K562 (cell line): ENCODE results near the gene MYO10. TPM values are rescaled to one million over a fixed set of nuclear protein-coding genes. Genes with fewer than 3 reads are reported as not detected.

Experiments used
- ATAC-seq: fragments of 200-7000 bp; cut with Tn5 transposase; 3 replicates; pipeline ENCODE4 v1.9.1; 2020; ENCODE audit warnings: moderate library complexity
- BruUV-seq: library from RNA; stranded (reverse); fragments of 400-500 nt; replicated peaks from 2 replicates; lab custom pipeline; 2021; lab: Mats Ljungman, UMichigan
- CTCF ChIA-PET: fragments of 300-600 bp; formaldehyde crosslinking; extraction: SDS; loops from one replicate; lab custom pipeline; 2021; ENCODE audit warnings: low intra/inter-chr PET ratio; lab: Yijun Ruan, JAX
- POLR2A ChIA-PET: fragments of 300-600, 350-650 bp; sonication (Branson Sonifier 250); formaldehyde crosslinking; extraction: SDS; loops from one replicate; lab custom pipeline; 2021; ENCODE audit warnings: antibody characterized with exemption, inconsistent platforms; lab: Yijun Ruan, JAX
- DNase-seq, 4 experiments: peaks; one replicate each; pipeline versions ENCODE4 v3.0.0 to v3.0.0-alpha.2; 2011 to 2018; ENCODE audit warnings: low spot score in 3 of 4, mixed read lengths in 3 of 4; ENCODE audit errors: extremely low read depth in 1 of 4
- FAIRE-seq: peaks from 2 replicates; lab custom pipeline; 2011; peaks lifted over from hg19 to GRCh38; lab: Jason Lieb, UNC
- H2AFZ ChIP-seq: 2 replicates; pipeline ENCODE4 v1.6.0; 2011; ENCODE audit warnings: low read depth, low read length, control low read depth, inconsistent platforms
- H3K27ac ChIP-seq: fragments of 200-600 bp; 3 replicates; pipeline ENCODE4 v1.8.0; 2011; ENCODE audit warnings: low read depth, mild to moderate bottlenecking, control low read depth, inconsistent platforms, low read length, moderate library complexity, mixed read lengths; ENCODE audit errors: extremely low read depth
- H3K27me3 ChIP-seq, 2 experiments: fragments of 300-600 bp in 1 of 2; 2 replicates in 1 of 2; 3 replicates in 1 of 2; pipeline versions ENCODE4 v1.6.0 to v1.8.0; 2011; ENCODE audit warnings: inconsistent platforms in 2 of 2, low read length in 2 of 2, mild to moderate bottlenecking in 1 of 2, mixed read lengths in 1 of 2, moderate library complexity in 1 of 2; ENCODE audit not compliant: control insufficient read depth in 2 of 2, insufficient read depth in 2 of 2
- H3K36me3 ChIP-seq: fragments of 300-600 bp; 3 replicates; pipeline ENCODE4 v1.8.0; 2011; ENCODE audit warnings: mild to moderate bottlenecking, low read length, inconsistent platforms; ENCODE audit not compliant: control insufficient read depth, insufficient read depth
- H3K4me1 ChIP-seq, 2 experiments: fragments of 200-600 bp in 1 of 2; replicated peaks in 1 of 2; 2 replicates in 1 of 2; 3 replicates in 1 of 2; pipeline versions ENCODE4 v1.5.1 to v1.8.0; 2011; ENCODE audit warnings: inconsistent platforms in 2 of 2, low read length in 2 of 2, mild to moderate bottlenecking in 1 of 2, mixed read lengths in 1 of 2, moderate library complexity in 1 of 2; ENCODE audit not compliant: control insufficient read depth in 2 of 2, insufficient read depth in 2 of 2
- H3K4me2 ChIP-seq: 2 replicates; pipeline ENCODE4 v1.6.1; 2011; ENCODE audit warnings: low read length, control low read depth, inconsistent platforms, mixed read lengths; ENCODE audit not compliant: insufficient read depth
- H3K4me3 ChIP-seq: fragments of 200-600 bp; sonication (generic), shearing (Covaris generic); 2 replicates; pipeline ENCODE4 v1.5.1; 2016; ENCODE audit warnings: control low read depth, inconsistent platforms
- H3K79me2 ChIP-seq: fragments of 200-600 bp; 3 replicates; pipeline ENCODE4 v1.8.0; 2011; ENCODE audit warnings: low read length, inconsistent platforms; ENCODE audit not compliant: control insufficient read depth, insufficient read depth
- H3K9ac ChIP-seq, 2 experiments: 2 replicates each; pipeline versions ENCODE4 v1.6.0 to v1.6.1; 2011; ENCODE audit warnings: low read depth in 2 of 2, low read length in 2 of 2, control low read depth in 1 of 2, inconsistent platforms in 1 of 2, mild to moderate bottlenecking in 1 of 2, mixed read lengths in 1 of 2; ENCODE audit not compliant: insufficient read depth in 1 of 2
- H3K9me1 ChIP-seq: one replicate; pipeline ENCODE4 v1.6.0; 2011; ENCODE audit warnings: inconsistent platforms, mild to moderate bottlenecking, low read length, moderate library complexity; ENCODE audit not compliant: control insufficient read depth, insufficient read depth
- H3K9me3 ChIP-seq: replicated peaks from 2 replicates; pipeline ENCODE4 v1.5.1; 2011; ENCODE audit warnings: low read depth, low read length, inconsistent platforms; ENCODE audit not compliant: control insufficient read depth, insufficient read depth
- H4K20me1 ChIP-seq: replicated peaks from 2 replicates; pipeline ENCODE4 v1.6.1; 2011; ENCODE audit warnings: low read length, inconsistent platforms, mixed read lengths; ENCODE audit not compliant: control insufficient read depth, insufficient read depth
- ATF1 ChIP-seq, 2 experiments: fragments of 450-650 bp in 1 of 2; IDR thresholded peaks; 2 replicates each; pipeline ENCODE4 v1.6.1; 2016; ENCODE audit warnings: missing compliant biosample characterization in 1 of 2, missing genetic modification characterization in 1 of 2
- EP400 ChIP-seq: fragments of 450-650 bp; IDR thresholded peaks from 2 replicates; pipeline ENCODE4 v1.6.1; 2017; ENCODE audit warnings: antibody characterized with exemption, mild to moderate bottlenecking, moderate library complexity
- ETV6 ChIP-seq, 3 experiments: fragments of 150-350 bp in 1 of 3; sonication (generic) in 1 of 3; formaldehyde crosslinking in 1 of 3; IDR thresholded peaks; 2 replicates each; pipeline versions ENCODE4 v1.6.1 to v1.8.0; 2014 to 2022; ENCODE audit warnings: borderline replicate concordance in 2 of 3, low read depth in 2 of 3, antibody characterized with exemption in 1 of 3, low read length in 1 of 3, mild to moderate bottlenecking in 1 of 3, missing genetic modification reagents in 1 of 3
- FOXO4 ChIP-seq: fragments of 450-650 bp; formaldehyde crosslinking; IDR thresholded peaks from 2 replicates; pipeline ENCODE4 v1.4.0; 2020; ENCODE audit warnings: mild to moderate bottlenecking, moderate library complexity
- KAT2B ChIP-seq: IDR thresholded peaks from one replicate; pipeline ENCODE4 v1.6.1; 2012; ENCODE audit warnings: low read depth, mild to moderate bottlenecking, control low read depth, inconsistent platforms, low read length, moderate library complexity
- NFE2 ChIP-seq: IDR thresholded peaks from 2 replicates; pipeline ENCODE4 v1.6.1; 2014; ENCODE audit warnings: antibody characterized with exemption, low read depth
- NFYB ChIP-seq: IDR thresholded peaks from 2 replicates; pipeline ENCODE4 v1.6.1; 2011; ENCODE audit warnings: mild to moderate bottlenecking, moderate library complexity; ENCODE audit not compliant: insufficient read length; ENCODE audit errors: extremely low read depth
- SAFB ChIP-seq: fragments of 200-400 bp; formaldehyde crosslinking; IDR thresholded peaks from 2 replicates; pipeline ENCODE4 v1.6.1; 2017; ENCODE audit warnings: low read depth, low read length, borderline replicate concordance
- ZC3H8 ChIP-seq: fragments of 450-650 bp; IDR thresholded peaks from 2 replicates; pipeline ENCODE4 v1.6.1; 2017
- ZNF146 ChIP-seq: IDR thresholded peaks from one replicate; pipeline ENCODE4 v1.6.1; 2018; ENCODE audit warnings: missing compliant biosample characterization; ENCODE audit not compliant: unreplicated experiment
- ZNF57 ChIP-seq: fragments of 450-650 bp; formaldehyde crosslinking; IDR thresholded peaks from 2 replicates; pipeline ENCODE4 v1.4.0; 2020; ENCODE audit warnings: mild to moderate bottlenecking, moderate library complexity
- ZNF699 ChIP-seq: fragments of 250-450 bp; sonication (Bioruptor Pico); IDR thresholded peaks from 2 replicates; pipeline ENCODE4 v1.8.0; 2021; ENCODE audit warnings: mild to moderate bottlenecking, moderate library complexity; ENCODE audit not compliant: insufficient replicate concordance
- ZNF830 ChIP-seq: fragments of 250-450 bp; sonication (Bioruptor Pico); IDR thresholded peaks from 2 replicates; pipeline ENCODE4 v1.5.0; 2021; ENCODE audit warnings: mild to moderate bottlenecking
- WGBS: fragments of 100-300 bp; shearing (Covaris generic); methylation state at CpG from one replicate; pipeline ENCODE4 v1.1.6; 2016; ENCODE audit warnings: low coverage, mixed read lengths; ENCODE audit not compliant: insufficient coverage; ENCODE audit errors: missing lambda C conversion rate; 5-methylcytosine and 5-hydroxymethylcytosine counted together
- in situ Hi-C: fragments of 300-500 bp; cut with MboI; formaldehyde crosslinking; loops from 4 replicates; pipeline ENCODE4 v1.15.0; 2018; ENCODE audit warnings: inconsistent platforms, mixed read lengths
- intact Hi-C: fragments of 100-400 bp; cut with micrococcal nuclease; formaldehyde crosslinking; loops from 2 replicates; pipeline ENCODE4 v1.14.2; 2022
- polyA plus RNA-seq, 8 experiments: library from polyadenylated mRNA; depleted of rRNA in 4 of 8; stranded (reverse) in 5 of 8; unstranded in 3 of 8; fragments of >200 nt; fragmentation: Nextera tagmentation in 2 of 8; fragmentation: Illumina TruSeq in 1 of 8; extraction: Ambion mirVana in 2 of 8; extraction: Trizol in 1 of 8; gene quantifications; 2 replicates each; pipeline versions ENCODE4 v1.2.1 to v1.2.3, GENCODE V29; 2011 to 2014; ENCODE audit warnings: inconsistent platforms in 1 of 8, missing spikeins in 1 of 8
- total RNA-seq, 7 experiments: library from RNA; depleted of rRNA in 6 of 7; stranded (reverse); fragments of >200 nt in 6 of 7; fragmentation: Illumina TruSeq in 2 of 7; extraction: Trizol in 2 of 7; gene quantifications; 2 replicates each; pipeline versions ENCODE4 v1.2.1 to v1.2.3, GENCODE V29; 2011 to 2021; ENCODE audit warnings: low replicate concordance in 1 of 7
- TF ChIP-seq, protein P1 (sequence below): fragments of 450-650 bp; conservative IDR thresholded peaks from 2 replicates; pipeline ENCODE4 v1.6.1; 2016; ENCODE audit warnings: missing genetic modification characterization, low read depth, mild to moderate bottlenecking, control low read depth, missing compliant biosample characterization
- TF ChIP-seq, protein P2 (sequence below): fragments of 250-450 bp; sonication (Bioruptor Pico); IDR thresholded peaks from 2 replicates; pipeline ENCODE4 v1.5.0; 2020; ENCODE audit warnings: mild to moderate bottlenecking

Gene MYO10
- total and polyA plus RNA-seq, 9 of the 15 experiments (the other 6 are each of a cell fraction or from before 2014, with no cell fraction given), result 0.04 to 0.24 TPM; not detected in 7

DNA sequence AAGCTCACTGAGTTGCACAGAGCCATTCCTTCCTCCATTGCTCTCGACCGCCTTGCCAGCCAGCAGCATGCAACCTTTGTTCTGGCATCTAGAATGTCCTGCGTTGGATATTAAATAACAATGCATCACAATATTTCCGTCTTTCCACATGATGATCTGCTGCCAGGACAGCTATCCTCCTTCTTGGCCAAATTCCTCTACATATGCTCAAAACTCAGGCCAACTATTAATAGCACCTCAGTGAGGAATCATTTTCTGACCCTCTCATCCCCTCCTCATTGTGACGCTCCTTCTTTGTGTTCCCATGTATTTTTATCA is 128.6 kb downstream of the MYO10 start (continued):
- TF ChIP-seq ZNF699 (CRISPR knock-in tag), result no peak

DNA sequence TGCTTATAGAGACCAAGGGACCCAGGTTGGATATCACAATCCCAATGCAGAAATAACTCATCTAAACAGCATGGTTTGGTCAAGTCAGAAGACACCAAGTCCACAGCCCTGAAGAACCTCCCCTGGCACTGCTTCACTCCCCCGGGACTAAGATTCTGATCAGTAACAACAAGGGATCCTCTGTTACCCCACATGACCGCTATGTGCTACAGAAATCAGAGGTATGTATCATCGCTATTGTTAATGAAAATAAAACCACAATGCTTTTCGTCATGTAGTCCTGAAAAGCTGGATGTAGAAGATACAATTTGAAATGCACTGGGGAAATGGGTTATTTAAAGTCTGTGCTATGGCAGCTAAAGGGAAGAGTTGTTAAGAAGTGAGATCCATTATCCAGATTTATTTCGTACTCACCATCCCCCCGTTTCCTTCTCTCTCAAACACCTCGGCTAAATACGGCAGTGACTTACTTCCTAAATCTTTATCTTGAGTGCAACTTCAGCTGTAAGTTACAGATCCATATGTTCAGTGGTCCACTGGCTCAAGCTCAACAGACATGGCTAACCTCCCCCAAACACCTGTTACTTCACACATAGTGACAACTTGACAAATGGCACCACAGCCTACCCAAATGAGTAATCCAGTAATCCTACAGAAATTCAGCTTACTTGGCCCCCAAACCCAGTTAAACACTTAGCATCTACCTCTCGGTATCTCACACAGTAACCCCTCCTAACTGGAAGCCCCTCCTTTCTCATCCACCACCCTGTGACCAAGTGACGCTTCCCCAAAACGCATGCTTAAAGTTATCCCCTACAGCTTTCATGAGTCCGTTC is 129.2 kb downstream of the MYO10 start:
- Histone ChIP-seq H2AFZ (no peak overlapping the region), H3K4me2 (no peak overlapping the region), H3K4me3 (no peak overlapping the region), H3K36me3 (no peaks in the 10 kb centered on the region), H3K4me1 (no peaks in the 10 kb centered on the region), H3K9me3 (no peaks in the 10 kb centered on the region), H4K20me1 (no peaks in the 10 kb centered on the region), H3K79me2 (no peaks in the 10 kb centered on the region), H3K9me1 (no peaks in the 10 kb centered on the region), H3K27me3 (peaks cover 8 to 33% of the 10 kb centered on the region in 2 experiments; a peak in 4 of 5 replicates), H3K27ac (no peak overlapping the region), H3K9ac (no peak overlapping the region)
- no TSS peak for BruUV-seq
- no peak for ATAC-seq
- no peak for FAIRE-seq
- CTCF ChIA-PET, result no interaction called here
- in situ Hi-C loops, result no loop called here
- no peak for DNase-seq
- WGBS, result 0% methylated on average over 12 of the region's 12 CpGs
- intact Hi-C loops, result no loop called here
- POLR2A ChIA-PET, result interaction anchor here (1.0 kb wide), 1 partner anchor 262 kb away, joined by 3 read pairs; no protein-coding TSS in a partner anchor
- TF ChIP-seq, protein P1, sequence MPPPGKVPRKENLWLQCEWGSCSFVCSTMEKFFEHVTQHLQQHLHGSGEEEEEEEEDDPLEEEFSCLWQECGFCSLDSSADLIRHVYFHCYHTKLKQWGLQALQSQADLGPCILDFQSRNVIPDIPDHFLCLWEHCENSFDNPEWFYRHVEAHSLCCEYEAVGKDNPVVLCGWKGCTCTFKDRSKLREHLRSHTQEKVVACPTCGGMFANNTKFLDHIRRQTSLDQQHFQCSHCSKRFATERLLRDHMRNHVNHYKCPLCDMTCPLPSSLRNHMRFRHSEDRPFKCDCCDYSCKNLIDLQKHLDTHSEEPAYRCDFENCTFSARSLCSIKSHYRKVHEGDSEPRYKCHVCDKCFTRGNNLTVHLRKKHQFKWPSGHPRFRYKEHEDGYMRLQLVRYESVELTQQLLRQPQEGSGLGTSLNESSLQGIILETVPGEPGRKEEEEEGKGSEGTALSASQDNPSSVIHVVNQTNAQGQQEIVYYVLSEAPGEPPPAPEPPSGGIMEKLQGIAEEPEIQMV (tag), result no peak
- no peak for TF ChIP-seq NFYB
- TF ChIP-seq ZNF146 (CRISPR knock-in tag), result no peak
- TF ChIP-seq, protein P2, sequence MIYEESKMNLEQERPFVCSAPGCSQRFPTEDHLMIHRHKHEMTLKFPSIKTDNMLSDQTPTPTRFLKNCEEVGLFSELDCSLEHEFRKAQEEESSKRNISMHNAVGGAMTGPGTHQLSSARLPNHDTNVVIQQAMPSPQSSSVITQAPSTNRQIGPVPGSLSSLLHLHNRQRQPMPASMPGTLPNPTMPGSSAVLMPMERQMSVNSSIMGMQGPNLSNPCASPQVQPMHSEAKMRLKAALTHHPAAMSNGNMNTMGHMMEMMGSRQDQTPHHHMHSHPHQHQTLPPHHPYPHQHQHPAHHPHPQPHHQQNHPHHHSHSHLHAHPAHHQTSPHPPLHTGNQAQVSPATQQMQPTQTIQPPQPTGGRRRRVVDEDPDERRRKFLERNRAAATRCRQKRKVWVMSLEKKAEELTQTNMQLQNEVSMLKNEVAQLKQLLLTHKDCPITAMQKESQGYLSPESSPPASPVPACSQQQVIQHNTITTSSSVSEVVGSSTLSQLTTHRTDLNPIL (CRISPR knock-in tag), result no peak
- no peak for TF ChIP-seq ZNF830 (CRISPR knock-in tag)
- no peak for TF ChIP-seq KAT2B
- TF ChIP-seq ATF1 (CRISPR knock-in tag; IDR thresholded peaks at IDR 0.05), result no peak
- TF ChIP-seq ATF1 (tag; IDR thresholded peaks at IDR 0.05), result no peak
- no peak for TF ChIP-seq SAFB
- TF ChIP-seq ZC3H8, result no peak
- no peak for TF ChIP-seq NFE2
- no peak for TF ChIP-seq EP400
- no peak for TF ChIP-seq ETV6 (IDR thresholded peaks at IDR 0.05; ENCODE audit: borderline replicate concordance in 1 of 2, low read depth in 2 of 2, low read length in 1 of 2)
- no peak for TF ChIP-seq ETV6 (CRISPR knock-in tag; IDR thresholded peaks at IDR 0.05; ENCODE audit: borderline replicate concordance)
- no peak for TF ChIP-seq FOXO4 (CRISPR knock-in tag)
- no peak for TF ChIP-seq ZNF57 (CRISPR knock-in tag)
